IPS DF 6.9 (cell line): ENCODE data around the gene NKX6-2.

Source experiments
- DNase-seq: peaks from one replicate; pipeline ENCODE4 v3.0.0-alpha.2; 2013; ENCODE audit warnings: low read depth, low spot score
- H3K27ac ChIP-seq: one replicate; pipeline ENCODE4 v1.5.1; 2013; ENCODE audit warnings: low read length, control low read depth
- H3K27me3 ChIP-seq: 2 replicates; pipeline ENCODE4 v1.6.1; 2013; ENCODE audit warnings: mild to moderate bottlenecking, low read length; ENCODE audit not compliant: control insufficient read depth, insufficient read depth
- H3K36me3 ChIP-seq: 2 replicates; pipeline ENCODE4 v1.6.1; 2013; ENCODE audit warnings: low read length; ENCODE audit not compliant: control insufficient read depth, insufficient read depth
- H3K4me1 ChIP-seq: 2 replicates; pipeline ENCODE4 v1.6.1; 2013; ENCODE audit warnings: low read length; ENCODE audit not compliant: control insufficient read depth, insufficient read depth
- H3K4me3 ChIP-seq: 2 replicates; pipeline ENCODE4 v1.5.1; 2013; ENCODE audit warnings: mild to moderate bottlenecking, low read length
- H3K9me3 ChIP-seq: 2 replicates; pipeline ENCODE4 v1.6.1; 2013; ENCODE audit warnings: low read length, inconsistent platforms; ENCODE audit not compliant: control insufficient read depth, insufficient read depth
- WGBS: extraction: QIAGEN DNeasy Blood & Tissue Kit; methylation state at CpG from one replicate; pipeline ENCODE4 v1.1.7; 2013; ENCODE audit warnings: mixed read lengths, missing lambda C conversion rate; ENCODE audit not compliant: insufficient read length, insufficient coverage; 5-methylcytosine and 5-hydroxymethylcytosine counted together

The NKX6-2 gene

GRCh38 chr10:132788180-132788830 is 2.4 kb upstream of the NKX6-2 start:
- Histone ChIP-seq H3K27ac (no peak overlapping the region), H3K4me1 (peaks cover 4% of the 10 kb centered on the region; the same call in 1 of the 2 replicates), H3K9me3 (no peaks in the 10 kb centered on the region), H3K27me3 (peaks cover 56% of the 10 kb centered on the region), H3K36me3 (no peaks in the 10 kb centered on the region; the same call in 1 of the 2 replicates), H3K4me3 (peak overlapping the region; percentile 3; the same call in 1 of the 2 replicates)
- no CpG with 5 or more reads among the region's 79 CpGs for WGBS
- DNase-seq: no peak

- H3K9me3 ChIP-seq: no peaks in the 10 kb centered on the region
- DNase-seq: no peak
- no peaks in the 10 kb centered on the region; the same call in 1 of the 2 replicates for H3K36me3 ChIP-seq
- peaks cover 5% of the 10 kb centered on the region; the same call in 1 of the 2 replicates for H3K4me1 ChIP-seq
- WGBS: no CpG with 5 or more reads among the region's 80 CpGs
- H3K27ac ChIP-seq: no peak overlapping the region
- H3K4me3 ChIP-seq: peak overlapping the region; percentile 13; the same call in 1 of the 2 replicates
- peaks cover 61% of the 10 kb centered on the region for H3K27me3 ChIP-seq
Observed at GRCh38 chr10:132787495-132788179, 1.7 kb upstream of the NKX6-2 start.

GRCh38 chr10:132786884-132787494 is 1.0 kb upstream of the NKX6-2 start:
- Histone ChIP-seq H3K4me3 (peak overlapping the region; percentile 13; the same call in 1 of the 2 replicates), H3K4me1 (peaks cover 5% of the 10 kb centered on the region; the same call in 1 of the 2 replicates), H3K9me3 (no peaks in the 10 kb centered on the region), H3K27me3 (peaks cover 65% of the 10 kb centered on the region), H3K27ac (no peak overlapping the region), H3K36me3 (no peaks in the 10 kb centered on the region; the same call in 1 of the 2 replicates)
- DNase-seq: no peak
- no CpG with 5 or more reads among the region's 80 CpGs for WGBS

- no CpG with 5 or more reads among the region's 58 CpGs for WGBS
- peaks cover 65% of the 10 kb centered on the region for H3K27me3 ChIP-seq
Observed at GRCh38 chr10:132786476-132786883, 533 bp upstream of the NKX6-2 start.

GRCh38 chr10:132784866-132785722 is 853 bp downstream of the NKX6-2 start:
- DNase-seq: no peak
- no CpG with 5 or more reads among the region's 111 CpGs for WGBS
- Histone ChIP-seq H3K9me3 (no peaks in the 10 kb centered on the region), H3K4me1 (peaks cover 5% of the 10 kb centered on the region; the same call in 1 of the 2 replicates), H3K27ac (no peak overlapping the region), H3K4me3 (peak overlapping the region; percentile 21; the same call in 1 of the 2 replicates), H3K27me3 (peaks cover 65% of the 10 kb centered on the region), H3K36me3 (peaks cover 3% of the 10 kb centered on the region; the same call in 1 of the 2 replicates)

More at GRCh38 chr10:132786476-132786883, 533 bp upstream of the NKX6-2 start:
- Histone ChIP-seq H3K4me1 (peaks cover 5% of the 10 kb centered on the region; the same call in 1 of the 2 replicates), H3K27ac (no peak overlapping the region), H3K4me3 (no peak overlapping the region), H3K9me3 (no peaks in the 10 kb centered on the region), H3K36me3 (peaks cover 3% of the 10 kb centered on the region; the same call in 1 of the 2 replicates)
- DNase-seq: no peak

GRCh38 chr10:132783940-132784865 is 1.7 kb downstream of the NKX6-2 start:
- no peak overlapping the region for H3K27ac ChIP-seq
- no peak for DNase-seq
- peaks cover 57% of the 10 kb centered on the region for H3K27me3 ChIP-seq
- WGBS: no CpG with 5 or more reads among the region's 106 CpGs
- no peak overlapping the region for H3K4me3 ChIP-seq
- peaks cover 5% of the 10 kb centered on the region; the same call in 1 of the 2 replicates for H3K4me1 ChIP-seq
- peaks cover 5% of the 10 kb centered on the region; the same call in 1 of the 2 replicates for H3K36me3 ChIP-seq
- H3K9me3 ChIP-seq: no peaks in the 10 kb centered on the region

- no peak overlapping the region for H3K4me3 ChIP-seq
- H3K27ac ChIP-seq: no peak overlapping the region
- peaks cover 6% of the 10 kb centered on the region; the same call in 1 of the 2 replicates for H3K36me3 ChIP-seq
- DNase-seq: no peak
- H3K27me3 ChIP-seq: peaks cover 49% of the 10 kb centered on the region
- WGBS: no CpG with 5 or more reads among the region's 30 CpGs
- peaks cover 5% of the 10 kb centered on the region; the same call in 1 of the 2 replicates for H3K4me1 ChIP-seq
- no peaks in the 10 kb centered on the region for H3K9me3 ChIP-seq
Observed at GRCh38 chr10:132783165-132783939, 2.6 kb downstream of the NKX6-2 start.

GRCh38 chr10:132781556-132781955 is 4.4 kb downstream of the NKX6-2 start:
- peaks cover 5% of the 10 kb centered on the region; the same call in 1 of the 2 replicates for H3K4me1 ChIP-seq
- peaks cover 6% of the 10 kb centered on the region; the same call in 1 of the 2 replicates for H3K36me3 ChIP-seq
- H3K4me3 ChIP-seq: no peak overlapping the region
- H3K9me3 ChIP-seq: no peaks in the 10 kb centered on the region
- no peak for DNase-seq
- H3K27me3 ChIP-seq: peaks cover 36% of the 10 kb centered on the region
- WGBS: no CpG with 5 or more reads among the region's 20 CpGs
- H3K27ac ChIP-seq: no peak overlapping the region
